Activated naive CD4-positive, alpha-beta T cell treated with anti-CD3 and anti-CD28 coated beads, Interleukin-2, amount 50 U/mL, for 72 hours (primary cell): ENCODE data around the gene CBS. TPM values are rescaled to one million over a fixed set of nuclear protein-coding genes. Genes with fewer than 3 reads are reported as not detected.
"Not testable (repeated sequence)": the region's sequence is repeated elsewhere in the genome, so short reads cannot be mapped to it uniquely, and the experiment has no call there.

ENCODE experiments used
- ATAC-seq, 2 donors: fragments of 150-1000 bp; cut with Tn5 transposase; 2 replicates each; pipeline ENCODE4 v1.10.0; 2021; ENCODE audit warnings: mild to moderate bottlenecking in 2 of 2, moderate library complexity in 2 of 2
- DNase-seq, 2 donors: peaks; one replicate each; pipeline ENCODE4 v3.0.0; 2021 to 2022; ENCODE audit warnings: low spot score in 2 of 2
- H3K27ac Mint-ChIP-seq, 2 donors: one replicate each; pipeline ENCODE4 v1.8.0; 2022; ENCODE audit warnings: mild to moderate bottlenecking in 2 of 2, mixed read lengths in 2 of 2
- H3K36me3 Mint-ChIP-seq, 2 donors: one replicate each; pipeline ENCODE4 v1.8.0; 2022; ENCODE audit warnings: mixed read lengths in 2 of 2
- H3K9me3 Mint-ChIP-seq, 2 donors: one replicate each; pipeline ENCODE4 v1.8.0; 2022; ENCODE audit warnings: mixed read lengths in 2 of 2
- total RNA-seq, 2 donors: library from RNA; stranded (reverse); gene quantifications; one replicate each; pipeline ENCODE4 v1.2.3, GENCODE V29; 2022

The CBS gene
- total RNA-seq, 2 donors from 2014 or later = 13.9 to 72.8 TPM

GRCh38 chr21:43076023-43076637 is 495 bp upstream of the CBS start:
- not testable (repeated sequence) for H3K9me3 Mint-ChIP-seq, H3K27ac Mint-ChIP-seq

GRCh38 chr21:43074401-43075169 is 1.1 kb downstream of the CBS start:
- ATAC-seq, DNase-seq, H3K27ac Mint-ChIP-seq, H3K36me3 Mint-ChIP-seq, H3K9me3 Mint-ChIP-seq: not testable (repeated sequence)

More at GRCh38 chr21:43076023-43076637, 495 bp upstream of the CBS start:
- peak in 1 of 2 donors; percentile 46 for ATAC-seq
- DNase-seq, H3K36me3 Mint-ChIP-seq: not testable (repeated sequence)

GRCh38 chr21:43072742-43073141 is 2.9 kb downstream of the CBS start:
- DNase-seq, ATAC-seq, H3K9me3 Mint-ChIP-seq, H3K27ac Mint-ChIP-seq, H3K36me3 Mint-ChIP-seq: not testable (repeated sequence)

DNA sequence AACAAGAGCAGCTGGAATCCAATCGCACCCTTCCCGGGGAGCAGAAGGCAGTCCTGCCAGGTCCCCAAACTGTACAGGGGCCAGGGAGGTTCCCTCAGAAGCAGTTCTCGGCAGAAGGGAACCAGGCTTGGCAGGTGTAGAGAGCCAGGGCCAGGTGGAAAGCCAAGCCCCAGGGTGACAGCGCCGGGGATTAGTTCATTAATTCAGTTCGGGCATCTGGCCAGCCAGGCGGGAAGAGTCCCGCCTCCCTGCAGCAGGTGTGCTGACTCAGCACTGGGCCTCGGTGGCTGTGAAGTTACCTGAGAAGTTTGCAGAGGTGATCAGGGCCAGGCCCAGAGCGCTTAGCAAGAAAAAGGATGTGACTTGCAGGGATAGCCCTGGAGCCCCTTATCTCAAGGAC is 6.0 kb downstream of the CBS start:
- not testable (repeated sequence) for H3K27ac Mint-ChIP-seq, ATAC-seq

GRCh38 chr21:43068065-43068464 is 7.6 kb downstream of the CBS start:
- H3K36me3 Mint-ChIP-seq, DNase-seq, ATAC-seq, H3K27ac Mint-ChIP-seq, H3K9me3 Mint-ChIP-seq: not testable (repeated sequence)

More for the DNA sequence above, 6.0 kb downstream of the CBS start:
- not testable (repeated sequence) for DNase-seq, H3K9me3 Mint-ChIP-seq, H3K36me3 Mint-ChIP-seq

DNA sequence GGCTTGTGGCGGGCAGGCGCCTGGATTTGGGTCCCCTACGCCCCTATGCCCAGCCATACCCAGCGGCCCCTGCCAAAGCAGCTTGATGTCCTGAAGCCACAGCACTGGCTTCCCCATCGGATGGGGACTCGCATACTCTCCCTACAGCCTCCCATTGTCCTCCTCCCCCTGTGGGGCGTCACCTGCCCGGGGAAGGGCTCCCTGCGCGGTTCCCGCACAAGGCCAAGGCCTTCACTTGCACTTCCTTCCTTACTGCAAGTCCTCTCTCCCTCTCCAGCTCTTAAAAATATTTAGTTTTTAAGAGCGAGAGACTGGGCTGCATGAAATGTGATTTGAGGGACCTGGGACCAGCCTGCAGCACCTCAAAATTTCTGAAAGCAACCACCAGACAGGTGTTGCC is 8.9 kb downstream of the CBS start:
- not testable (repeated sequence) for H3K36me3 Mint-ChIP-seq, H3K27ac Mint-ChIP-seq, ATAC-seq

GRCh38 chr21:43065991-43066390 is 9.6 kb downstream of the CBS start:
- not testable (repeated sequence) for H3K27ac Mint-ChIP-seq, H3K36me3 Mint-ChIP-seq, ATAC-seq, H3K9me3 Mint-ChIP-seq, DNase-seq

More for the DNA sequence above, 8.9 kb downstream of the CBS start:
- not testable (repeated sequence) for H3K9me3 Mint-ChIP-seq, DNase-seq

- not testable (repeated sequence) for H3K36me3 Mint-ChIP-seq, DNase-seq, H3K9me3 Mint-ChIP-seq, ATAC-seq, H3K27ac Mint-ChIP-seq
These were observed 11.2 kb downstream of the CBS start for GRCh38 chr21:43064265-43064917.

GRCh38 chr21:43062955-43063664 is 12.5 kb downstream of the CBS start:
- DNase-seq, H3K27ac Mint-ChIP-seq, ATAC-seq, H3K36me3 Mint-ChIP-seq, H3K9me3 Mint-ChIP-seq: not testable (repeated sequence)

- H3K27ac Mint-ChIP-seq, H3K9me3 Mint-ChIP-seq, DNase-seq, H3K36me3 Mint-ChIP-seq, ATAC-seq: not testable (repeated sequence)
These were observed 22.5 kb downstream of the CBS start for GRCh38 chr21:43053112-43053511.

- not testable (repeated sequence) for DNase-seq
- peak; percentile 44 to 50 for ATAC-seq
These were observed 29.5 kb downstream of the CBS start for GRCh38 chr21:43045876-43046821.

GRCh38 chr21:43045165-43045875 is 30.3 kb downstream of the CBS start:
- not testable (repeated sequence) for H3K9me3 Mint-ChIP-seq, H3K36me3 Mint-ChIP-seq
- H3K27ac Mint-ChIP-seq = peak overlapping the region; percentile 87 to 91
- peak; percentile 52 to 69 for ATAC-seq
- peak in 1 of 2 donors; percentile 11 for DNase-seq

More at GRCh38 chr21:43045876-43046821, 29.5 kb downstream of the CBS start:
- not testable (repeated sequence) for H3K36me3 Mint-ChIP-seq, H3K9me3 Mint-ChIP-seq
- peak overlapping the region in 1 of 2 donors; percentile 91 for H3K27ac Mint-ChIP-seq

GRCh38 chr21:43044547-43044946 is 31.1 kb downstream of the CBS start:
- not testable (repeated sequence) for DNase-seq, H3K9me3 Mint-ChIP-seq, H3K36me3 Mint-ChIP-seq, H3K27ac Mint-ChIP-seq, ATAC-seq

GRCh38 chr21:43043291-43043690 is 32.3 kb downstream of the CBS start:
- not testable (repeated sequence) for H3K36me3 Mint-ChIP-seq, H3K9me3 Mint-ChIP-seq, ATAC-seq

DNA sequence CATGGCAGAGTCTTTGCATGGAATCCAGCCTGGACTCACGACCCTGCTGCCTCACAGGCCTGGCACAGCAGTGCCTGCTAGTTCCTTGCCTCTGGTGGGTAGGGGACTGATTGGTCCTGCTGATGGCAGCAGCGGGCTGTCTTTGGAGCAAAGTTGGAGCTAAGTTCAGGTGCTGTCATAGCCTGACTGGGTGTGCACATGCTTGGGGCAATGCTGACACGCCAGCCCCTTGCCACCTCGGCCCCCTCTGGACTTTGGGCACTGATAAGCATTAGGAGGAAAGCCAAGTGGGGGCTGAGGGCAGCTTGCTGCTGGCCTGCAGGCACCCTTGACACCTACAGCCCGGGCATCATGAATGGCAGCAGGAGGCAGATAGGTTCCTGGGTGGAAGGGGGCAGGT is 33.5 kb downstream of the CBS start:
- not testable (repeated sequence) for H3K27ac Mint-ChIP-seq, H3K9me3 Mint-ChIP-seq, DNase-seq, H3K36me3 Mint-ChIP-seq, ATAC-seq

More at GRCh38 chr21:43043291-43043690, 32.3 kb downstream of the CBS start:
- not testable (repeated sequence) for DNase-seq, H3K27ac Mint-ChIP-seq
